ENCODE results near the gene EIF2B2.

The EIF2B2 gene

DNA sequence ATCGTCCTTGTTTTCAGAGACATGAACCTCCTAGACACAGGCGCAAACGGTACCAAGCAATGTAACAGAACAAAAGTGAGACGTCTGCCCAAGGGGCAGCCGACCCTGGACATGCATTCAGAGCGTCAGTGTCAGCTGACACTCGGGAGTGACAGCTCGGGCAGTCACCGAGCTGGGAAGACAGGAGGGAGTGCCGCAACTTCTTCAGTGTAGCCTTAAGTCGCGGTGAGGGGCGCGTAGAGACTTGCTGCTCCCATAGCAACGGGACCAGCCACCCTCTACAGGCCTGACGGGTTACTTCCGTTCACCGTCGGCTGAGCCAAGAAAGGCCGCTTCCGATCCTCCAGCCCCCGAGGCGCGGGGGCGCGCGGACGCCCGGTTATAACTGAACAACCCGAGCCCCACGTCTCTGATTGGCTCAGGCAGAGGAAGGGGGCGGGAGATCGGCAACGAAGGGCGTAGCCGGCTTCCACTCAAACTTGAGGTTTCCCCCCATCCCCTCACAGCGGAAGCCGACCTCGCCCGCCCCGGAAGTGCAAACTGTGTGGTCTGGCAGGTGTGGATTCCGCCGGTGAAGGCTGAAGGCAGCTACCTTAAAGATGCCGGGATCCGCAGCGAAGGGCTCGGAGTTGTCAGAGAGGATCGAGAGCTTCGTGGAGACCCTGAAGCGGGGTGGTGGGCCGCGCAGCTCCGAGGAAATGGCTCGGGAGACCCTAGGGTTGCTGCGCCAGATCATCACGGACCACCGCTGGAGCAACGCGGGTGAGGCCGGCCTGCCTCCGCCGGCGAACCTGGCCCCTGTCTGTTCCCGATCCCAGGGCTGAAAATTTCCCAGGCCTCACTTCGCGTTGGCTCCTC is at the start of gene EIF2B2:
EIF2B2 (plus strand) TSS at position 530 of the 858 bp plus-strand sequence; CDS start at position 600, 70 bp downstream.
- DNase-seq, result peak; percentile 96

DNA sequence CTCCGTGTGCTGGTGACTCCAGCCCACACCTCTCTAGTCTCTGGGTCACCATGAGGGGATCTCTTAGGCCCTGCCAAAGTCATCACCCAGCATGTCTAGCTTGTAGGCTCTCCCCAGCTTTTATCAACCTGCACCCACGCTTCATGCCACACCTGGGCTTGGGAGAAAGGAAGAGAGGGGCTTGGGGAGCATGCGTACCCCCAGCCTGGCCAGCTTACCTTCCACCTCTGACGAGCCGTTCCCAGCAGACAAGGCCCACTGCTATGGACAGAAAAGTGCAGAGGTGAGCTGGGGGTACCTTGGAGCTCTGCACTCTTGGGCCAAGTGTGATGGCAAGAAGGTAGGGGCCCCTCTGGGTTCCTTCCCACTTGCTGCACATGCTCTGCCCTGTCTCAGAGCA is 49.0 kb upstream of the EIF2B2 start:
- no peak for DNase-seq

DNA sequence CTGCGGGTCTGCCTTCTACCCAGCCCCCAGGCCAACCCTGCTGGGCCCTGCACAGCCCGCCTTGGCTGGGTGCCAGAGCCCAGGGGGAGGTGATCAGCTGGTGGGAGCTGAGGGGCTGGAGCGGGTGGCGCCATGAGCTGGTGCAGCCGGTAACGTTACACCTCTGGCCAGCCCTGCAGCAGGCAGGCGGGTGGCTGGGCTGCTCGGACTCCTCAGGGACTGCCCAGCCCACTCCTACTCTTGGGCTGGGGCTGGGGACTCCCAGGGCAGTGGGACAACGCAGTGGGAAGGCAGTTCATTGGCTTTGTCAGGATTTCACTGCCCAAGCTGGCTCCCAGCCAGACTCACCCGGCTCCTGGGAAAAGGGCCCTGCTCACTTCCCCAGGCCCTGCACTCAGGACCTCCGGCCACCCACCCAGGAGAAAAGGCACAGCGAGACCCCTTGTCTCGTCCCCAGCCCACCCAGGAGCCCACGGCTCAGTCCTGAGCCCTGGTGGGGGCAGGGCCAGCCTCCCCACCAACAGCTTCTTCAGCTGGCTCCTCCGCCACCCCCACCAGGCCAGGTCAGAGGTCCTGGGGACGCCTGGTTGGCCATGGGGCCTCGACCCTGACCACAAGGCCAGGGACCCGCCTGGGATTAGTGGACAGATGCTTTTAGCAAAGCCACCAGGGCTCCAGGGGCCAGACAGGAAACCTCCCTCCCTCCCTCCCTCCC is 48.3 kb upstream of the EIF2B2 start:
- no peak for DNase-seq

DNA sequence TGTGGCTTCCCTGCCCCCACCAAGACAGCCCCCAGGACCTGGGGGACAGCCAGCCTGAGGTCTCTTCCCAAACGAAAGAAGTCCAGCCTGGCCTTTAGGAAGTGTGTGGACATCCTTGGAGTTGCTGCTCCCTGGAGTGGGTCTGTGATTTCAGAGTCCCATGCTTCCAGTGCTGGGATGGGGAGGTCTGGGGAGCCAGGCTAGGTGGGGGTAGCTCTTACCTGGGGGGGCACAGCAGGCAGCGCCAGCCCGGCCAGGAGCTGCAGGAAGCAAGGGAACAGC is 47.8 kb upstream of the EIF2B2 start:
- no peak for DNase-seq

DNA sequence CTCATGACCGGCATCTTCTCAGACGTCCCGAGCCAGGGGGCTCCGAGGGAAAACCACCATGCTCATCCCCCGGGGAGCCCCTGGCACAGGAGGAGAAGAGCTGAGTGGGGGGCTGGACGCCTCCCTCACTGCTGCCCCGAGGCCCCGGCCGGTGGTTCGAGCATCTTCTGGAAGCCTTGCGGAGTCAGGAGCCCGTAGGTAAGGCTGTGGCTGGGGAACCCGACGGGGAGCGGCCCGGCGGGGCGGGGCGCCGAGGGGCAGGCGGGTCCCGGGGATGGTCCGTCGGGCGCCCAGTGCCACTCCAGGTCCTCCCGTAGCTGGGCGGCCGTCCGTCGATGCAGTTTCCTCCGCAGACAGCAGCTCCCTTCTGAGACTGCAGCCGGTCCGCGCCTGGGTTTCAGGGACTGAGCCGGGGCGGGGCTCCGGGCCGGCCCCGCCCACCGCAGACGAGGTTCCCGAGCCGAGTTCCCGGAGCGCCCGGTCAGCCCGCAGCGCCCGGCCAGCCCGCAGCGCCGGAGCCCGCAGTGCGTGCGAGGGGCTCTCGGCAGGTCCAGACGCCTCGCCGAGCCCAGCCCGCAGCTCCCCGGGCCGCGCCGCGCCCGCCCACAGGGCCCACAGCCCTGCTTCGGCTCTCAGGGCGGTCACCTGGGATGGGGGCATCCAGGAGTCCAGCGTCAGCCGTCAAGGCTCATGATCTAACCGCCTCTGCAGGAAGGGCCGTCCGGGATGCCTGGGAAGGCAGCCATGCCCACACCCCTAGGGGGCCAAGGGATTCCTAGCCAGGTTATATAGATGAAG is 47.3 kb upstream of the EIF2B2 start, which contains the start of gene PGF:
PGF (minus strand) TSS at position 369 of the 798 bp plus-strand sequence; CDS start at position 14, 355 bp downstream.
- DNase-seq, result no peak

DNA sequence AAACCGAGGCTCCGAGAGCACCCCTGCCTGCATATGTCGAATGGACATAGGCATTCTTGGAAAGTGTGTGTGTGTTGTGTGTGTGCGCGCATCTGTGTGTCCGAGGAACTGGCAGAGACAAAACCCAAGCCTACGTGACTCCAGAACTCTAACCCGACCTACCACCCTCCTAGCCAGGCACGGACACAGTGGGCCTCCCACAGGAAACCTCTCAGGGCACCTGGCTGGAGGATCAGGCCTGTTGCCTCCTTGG is 46.8 kb upstream of the EIF2B2 start:
- no peak for DNase-seq

DNA sequence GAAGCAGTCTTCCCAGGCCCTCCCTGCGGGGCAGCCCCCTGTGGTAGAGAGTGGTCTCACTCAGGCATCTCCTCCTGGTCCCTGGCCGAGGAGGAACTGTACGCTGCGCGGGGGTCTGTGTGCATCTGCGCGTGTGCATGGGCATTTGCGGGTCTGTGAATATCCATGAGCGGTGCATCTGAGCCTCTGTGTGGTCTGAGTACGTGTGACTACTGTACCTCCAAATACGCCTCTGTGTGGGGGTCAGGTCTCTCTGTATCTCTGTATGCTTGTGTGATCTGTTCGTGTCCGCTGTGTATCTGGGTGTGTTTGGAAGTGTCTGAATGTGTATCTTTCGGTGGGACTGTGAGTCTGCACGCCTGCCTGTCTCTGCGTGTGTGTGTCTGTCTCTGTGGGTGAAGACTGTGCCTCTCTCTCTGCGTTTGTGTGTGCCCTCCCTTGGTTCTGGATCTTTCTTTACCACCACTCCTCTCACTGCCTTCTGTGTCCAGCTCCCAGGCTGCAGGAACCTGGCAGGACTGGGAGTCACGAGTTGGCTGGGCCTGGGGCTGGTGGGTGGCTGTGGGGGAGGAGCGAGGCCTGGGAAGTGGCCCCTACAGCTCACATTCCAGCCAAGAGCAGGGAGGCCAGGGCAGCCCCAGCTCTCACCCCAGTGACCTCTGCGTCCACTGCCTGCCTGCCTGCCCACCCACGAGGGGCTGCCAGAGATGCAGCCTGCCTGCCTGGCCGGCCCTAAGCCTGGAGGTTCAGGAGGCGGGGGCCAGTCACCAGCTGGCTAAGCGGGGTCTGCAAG is 46.2 kb upstream of the EIF2B2 start:
- DNase-seq, result no peak

DNA sequence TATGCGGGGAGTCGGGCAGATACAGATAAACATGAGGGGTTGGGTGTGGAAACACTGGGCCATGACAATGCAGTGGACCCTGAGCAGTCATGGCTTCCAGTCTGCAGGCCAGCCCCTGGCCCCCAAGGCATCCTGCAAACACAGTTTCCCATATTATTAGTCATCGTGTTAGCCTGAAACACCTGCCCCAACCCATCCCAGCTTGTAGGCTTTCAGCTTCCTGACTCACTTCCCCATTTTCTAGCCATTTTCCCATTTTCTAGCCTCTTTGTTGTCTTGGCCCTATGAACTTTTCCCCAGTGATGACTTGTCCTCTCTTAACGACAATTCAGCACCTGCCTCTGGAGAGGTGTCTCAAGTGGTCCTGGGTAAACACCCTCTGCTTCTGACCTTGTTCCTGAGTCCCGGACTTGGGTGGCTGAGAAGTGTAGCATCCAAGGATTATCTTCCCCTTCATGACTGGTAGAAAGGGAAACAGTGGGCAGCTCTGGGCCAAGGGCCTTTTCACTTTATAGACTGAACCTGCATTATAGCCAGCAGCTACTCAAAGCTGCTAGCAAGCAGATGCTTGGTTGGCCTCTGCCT is 43.0 kb upstream of the EIF2B2 start:
- no peak for DNase-seq

DNA sequence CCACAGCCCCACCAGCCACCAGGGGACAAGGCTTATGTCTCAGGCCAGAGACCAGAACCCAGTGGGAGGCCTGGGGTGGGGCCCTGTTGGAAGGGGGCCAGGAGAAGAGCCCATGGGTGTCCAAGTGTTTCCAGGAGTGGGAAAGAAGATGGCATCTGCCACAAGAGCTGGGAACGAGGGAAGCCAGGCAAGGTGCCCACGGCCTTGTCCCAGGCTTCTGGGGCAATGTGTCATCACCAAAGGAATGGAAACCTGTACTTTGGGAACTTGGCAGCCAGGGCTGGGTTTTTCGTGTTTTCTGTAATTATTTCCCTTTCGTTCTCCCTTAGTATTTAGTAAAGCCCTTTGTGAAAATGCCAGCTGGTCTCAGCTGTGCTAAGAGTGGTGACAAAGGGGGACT is 42.0 kb upstream of the EIF2B2 start:
- no peak for DNase-seq

DNA sequence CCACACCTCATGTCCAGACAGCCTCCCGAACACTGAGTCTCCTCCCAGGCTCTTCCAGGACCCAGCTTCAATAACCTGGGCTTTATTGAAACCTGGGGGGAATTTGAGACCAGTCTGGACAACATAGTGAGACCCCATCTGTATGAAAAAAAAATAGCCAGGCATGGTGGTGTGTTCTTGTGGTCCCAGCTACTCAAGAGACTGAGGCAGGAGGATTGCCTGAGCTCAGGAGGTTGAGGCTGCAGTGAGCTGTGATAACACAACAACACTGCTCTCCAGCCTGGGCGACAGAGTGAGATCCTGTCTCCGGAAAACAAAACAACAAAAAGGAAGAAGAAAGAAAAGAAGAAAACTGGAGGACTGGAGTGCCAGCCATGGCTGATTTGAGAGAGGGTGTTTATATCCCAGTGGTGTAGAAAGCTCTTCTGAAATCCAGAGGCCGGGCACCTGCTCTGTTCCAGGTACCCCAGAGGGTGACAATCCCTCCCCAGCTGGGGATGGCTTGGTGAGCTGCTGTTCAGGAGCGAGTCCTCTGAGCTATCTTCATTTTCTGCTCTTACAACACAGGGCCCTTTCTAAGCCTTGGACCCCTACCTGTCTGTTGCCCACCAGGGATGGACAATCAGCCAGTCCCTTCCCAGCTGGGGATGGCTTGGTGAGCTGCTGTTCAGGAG is 41.3 kb upstream of the EIF2B2 start:
- DNase-seq, result no peak

DNA sequence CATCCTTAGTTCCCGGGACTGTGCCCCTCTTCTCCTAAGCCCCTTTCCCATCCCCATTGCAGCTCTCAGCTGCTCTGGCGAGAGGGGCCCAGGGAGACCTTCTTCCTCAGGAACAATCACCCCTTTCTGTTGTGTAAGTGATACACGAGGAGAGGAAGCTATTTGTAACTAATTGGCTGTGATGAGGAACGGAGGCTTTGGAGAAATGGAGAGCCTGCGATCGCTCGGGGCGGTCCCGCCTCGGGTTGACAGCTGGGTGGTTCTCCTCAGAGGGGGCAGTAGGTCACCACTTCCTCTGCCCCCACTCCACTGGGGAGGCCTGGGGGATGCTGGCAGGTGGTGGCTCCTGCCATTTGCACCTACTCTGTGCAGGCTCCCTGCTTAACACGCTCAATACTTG is 40.7 kb upstream of the EIF2B2 start:
- DNase-seq, result no peak

DNA sequence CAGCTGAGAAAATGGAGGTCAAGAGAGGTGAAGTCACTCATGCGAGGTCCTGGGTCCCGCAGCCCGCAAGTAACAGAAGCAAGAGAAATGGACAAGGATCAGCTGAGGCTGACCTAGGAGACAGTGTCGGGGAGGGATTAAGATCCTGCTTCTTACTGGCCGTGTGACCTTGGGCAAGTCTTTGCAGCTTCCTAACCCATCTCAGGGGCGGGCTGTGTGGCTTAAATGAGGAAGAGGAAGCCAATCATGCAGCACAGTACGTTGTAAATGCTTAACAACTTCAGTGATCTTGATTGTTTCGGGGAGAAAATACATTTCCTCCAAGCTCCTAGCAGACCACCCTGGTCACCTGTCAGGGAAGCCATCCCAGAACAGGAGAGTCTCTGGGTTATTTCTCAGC is 40.2 kb upstream of the EIF2B2 start:
- DNase-seq, result peak; percentile 33

DNA sequence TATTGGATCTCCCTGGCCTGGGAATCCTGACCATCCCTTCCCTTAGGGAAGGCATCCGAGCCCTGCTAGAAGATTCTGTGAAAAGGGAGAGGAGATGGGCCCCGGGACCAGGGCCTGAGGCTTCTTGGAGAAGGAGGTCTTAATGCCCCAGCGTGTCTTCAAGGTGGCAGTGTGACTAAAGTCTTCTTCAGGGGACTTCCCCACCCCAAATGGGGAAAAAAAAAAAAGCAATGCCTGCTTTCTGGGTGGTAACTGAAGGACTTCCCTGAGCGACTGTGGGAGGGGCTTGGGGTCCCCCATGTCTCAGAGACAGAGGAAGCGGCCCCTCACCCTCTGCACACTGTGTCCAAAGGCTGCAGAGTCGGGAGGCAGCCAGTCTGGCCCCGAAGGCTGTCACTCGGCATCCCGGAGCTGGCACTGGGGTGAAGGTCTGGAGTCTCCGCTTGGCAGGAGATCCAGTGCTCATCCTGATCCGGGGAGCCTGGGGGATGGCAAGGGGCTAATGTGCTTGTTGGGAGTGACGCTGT is 39.5 kb upstream of the EIF2B2 start:
- DNase-seq, result no peak

DNA sequence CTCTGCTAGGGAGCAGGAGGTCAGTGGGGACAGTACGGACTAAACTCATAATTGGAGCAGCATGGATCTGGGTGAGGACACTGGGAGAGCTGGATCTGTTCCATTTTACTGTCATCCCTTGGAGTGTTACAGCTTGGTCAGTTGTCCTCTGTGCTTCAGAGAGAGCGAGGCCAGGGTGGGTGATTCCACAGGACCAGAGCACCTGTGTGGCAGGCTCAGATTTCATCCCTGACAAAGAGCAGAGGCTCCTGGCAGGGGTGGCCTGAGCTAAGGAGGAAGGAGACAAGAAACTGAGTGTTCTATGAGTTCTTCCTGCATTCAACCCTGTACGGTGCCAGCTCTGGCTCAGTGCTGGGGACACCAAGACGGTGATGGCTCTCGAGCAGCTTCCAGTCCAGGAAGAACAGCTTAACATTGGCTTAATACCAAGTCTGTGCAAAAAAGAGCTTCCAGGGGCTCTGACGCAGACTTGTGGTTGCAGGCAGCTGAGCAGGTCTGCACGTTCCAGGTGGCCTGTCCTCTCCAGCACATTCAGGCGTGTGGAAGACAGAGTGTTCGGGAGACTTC is 38.9 kb upstream of the EIF2B2 start:
- no peak for DNase-seq

DNA sequence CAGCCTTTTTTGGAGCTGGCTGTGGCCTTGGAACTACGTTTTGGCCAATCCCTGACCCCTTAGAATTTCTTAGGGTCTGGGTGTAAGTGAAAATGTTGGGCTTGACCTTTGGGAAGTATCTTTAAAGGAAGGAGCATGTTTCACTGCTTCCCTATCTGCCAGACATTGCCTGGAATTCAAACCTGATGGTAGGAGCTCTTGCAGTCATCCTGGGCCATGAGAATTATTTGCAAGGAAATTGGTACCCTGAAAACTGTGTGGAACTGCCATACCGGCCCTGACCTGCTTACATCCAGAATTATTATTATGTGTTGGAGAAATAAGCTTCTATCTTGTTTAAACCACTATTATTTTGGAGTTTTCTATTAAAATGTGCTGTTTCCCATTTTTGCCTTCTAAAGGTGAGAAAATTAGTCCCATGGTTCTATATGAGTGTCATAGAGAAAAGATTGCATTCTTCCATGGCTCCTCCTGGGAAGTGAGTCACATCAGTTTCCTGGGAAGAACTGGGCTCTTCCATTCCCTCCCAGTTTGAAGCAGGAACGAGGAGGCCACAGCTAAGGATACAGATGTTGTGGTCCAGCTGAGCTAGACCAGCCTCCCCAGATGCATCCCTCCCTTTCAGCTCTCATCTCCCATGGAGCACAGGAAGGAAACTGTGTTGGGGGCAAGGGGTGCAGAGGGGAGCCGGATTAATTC is 37.8 kb upstream of the EIF2B2 start:
- no peak for DNase-seq

DNA sequence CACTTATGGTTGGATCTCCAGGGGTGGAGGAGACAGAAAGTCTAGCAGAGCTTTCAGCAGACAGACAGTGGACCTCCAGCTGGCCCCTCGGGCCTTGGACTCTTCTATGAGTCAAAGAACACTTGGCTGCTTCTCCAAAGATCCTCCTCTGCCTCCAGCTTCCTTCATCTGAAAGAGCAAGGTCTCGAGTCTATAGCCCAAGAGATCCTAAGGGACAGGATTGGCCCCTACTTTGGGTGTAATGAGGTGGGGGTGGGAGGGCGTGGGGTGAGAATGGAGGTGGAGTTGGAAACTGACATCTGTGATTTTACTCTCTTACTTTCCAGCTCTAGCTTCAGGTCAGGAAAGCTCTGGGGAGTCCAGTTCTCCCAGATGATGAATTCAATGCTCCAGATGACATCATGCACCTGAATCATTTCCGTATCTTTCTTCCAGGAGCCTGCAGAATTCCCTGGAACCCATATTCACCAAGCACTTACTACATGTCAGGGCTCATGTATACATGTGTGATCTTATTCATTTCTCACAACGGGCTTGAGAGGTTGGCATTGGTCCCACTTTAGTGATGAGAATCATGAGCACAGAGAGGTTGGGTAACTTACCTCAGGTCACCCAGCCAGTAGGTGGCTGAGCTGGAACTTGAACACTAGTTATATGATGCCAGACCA is 37.1 kb upstream of the EIF2B2 start:
- DNase-seq, result no peak

DNA sequence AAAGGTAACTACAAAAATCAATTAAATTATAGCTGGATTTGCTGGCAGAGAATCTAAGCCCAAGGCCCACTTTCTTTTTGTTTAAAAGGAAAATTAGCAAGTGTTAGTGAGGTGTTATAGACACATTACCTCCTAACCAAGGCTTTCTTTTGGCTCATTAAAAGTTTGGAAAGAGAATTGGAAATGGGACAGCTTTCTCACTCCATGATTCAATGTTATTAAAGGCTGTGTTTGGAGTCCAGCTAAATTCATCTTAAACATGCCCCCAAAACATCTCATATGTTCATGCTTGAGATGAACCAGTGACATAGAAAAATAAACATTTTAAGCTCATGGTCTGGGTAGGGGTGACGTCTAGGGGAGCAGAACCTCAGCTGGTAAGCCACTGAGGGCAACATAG is 33.9 kb upstream of the EIF2B2 start:
- no peak for DNase-seq

DNA sequence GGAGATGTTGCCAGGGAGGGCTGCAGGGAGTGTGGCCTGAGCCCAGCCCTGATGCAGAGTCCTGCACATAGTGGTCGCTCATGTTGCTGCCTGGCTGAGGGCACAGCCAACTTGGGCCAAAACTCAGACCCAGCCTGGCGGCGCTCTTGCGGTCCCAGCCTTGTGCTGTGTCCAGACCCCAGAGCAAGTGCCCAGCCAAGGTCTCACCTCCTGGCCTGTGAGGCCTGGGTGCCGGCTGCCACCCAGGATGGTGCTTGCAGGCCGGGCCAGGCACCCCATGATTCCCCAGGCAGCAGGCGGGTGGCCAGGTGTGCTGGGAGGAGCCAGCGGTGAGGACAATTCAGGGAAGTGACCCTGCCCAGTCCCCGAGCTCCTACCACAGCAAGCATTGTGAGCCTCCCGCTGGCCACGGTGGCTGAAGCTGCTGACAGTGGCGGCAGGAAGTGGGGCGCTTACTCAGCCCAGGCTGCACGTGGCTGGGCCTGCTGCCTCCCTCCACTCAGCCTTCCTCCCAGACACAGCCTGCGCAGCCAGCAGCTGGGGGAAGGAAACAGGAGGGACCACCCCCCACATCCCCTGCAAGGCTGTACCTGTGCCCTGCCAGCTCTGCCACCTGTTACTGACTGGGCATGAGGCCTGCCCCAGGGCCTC is 29.6 kb upstream of the EIF2B2 start:
- DNase-seq, result no peak

DNA sequence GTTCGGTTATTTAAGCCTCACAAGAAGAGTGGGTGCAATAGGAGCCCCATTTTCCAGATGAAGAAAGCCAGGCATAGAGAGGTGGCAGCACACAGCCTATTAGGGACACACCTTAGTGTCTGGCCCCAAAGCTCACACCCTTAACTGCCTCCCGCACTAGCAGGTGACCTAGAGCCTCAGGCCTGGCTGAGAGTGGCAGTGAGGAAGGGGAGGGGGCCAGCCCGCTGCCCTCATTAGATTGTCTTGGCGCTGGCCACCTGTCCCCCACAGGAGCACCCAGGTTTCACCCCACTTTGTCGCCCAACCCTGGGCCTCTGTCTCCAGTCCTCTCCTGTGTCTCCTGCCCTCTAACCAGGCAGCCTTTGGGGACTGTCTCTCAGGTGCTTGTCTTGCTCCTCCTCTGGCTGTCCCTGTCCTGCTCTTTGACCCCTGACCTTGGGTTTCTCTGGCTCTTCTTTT is 28.8 kb upstream of the EIF2B2 start:
- DNase-seq, result no peak

All from OCI-M1 (cell line).